A549 treated with ZK216348 at 1 μM for 4 hours (cell line): Measurements from ENCODE around the gene GTF2H4. TPM values are rescaled to one million over a fixed set of nuclear protein-coding genes. Genes with fewer than 3 reads are reported as not detected.

Experiments used
- total RNA-seq: library from RNA; stranded (reverse); fragments of 200-300 nt; extraction: Qiagen RNA extraction; gene quantifications from 5 replicates; pipeline ENCODE4 v1.2.3, GENCODE V29; 2022; ENCODE audit warnings: low read depth

Gene GTF2H4
- 15.2 to 23.2 TPM (median 17.3 TPM) in 5 replicates for total RNA-seq

DNA sequence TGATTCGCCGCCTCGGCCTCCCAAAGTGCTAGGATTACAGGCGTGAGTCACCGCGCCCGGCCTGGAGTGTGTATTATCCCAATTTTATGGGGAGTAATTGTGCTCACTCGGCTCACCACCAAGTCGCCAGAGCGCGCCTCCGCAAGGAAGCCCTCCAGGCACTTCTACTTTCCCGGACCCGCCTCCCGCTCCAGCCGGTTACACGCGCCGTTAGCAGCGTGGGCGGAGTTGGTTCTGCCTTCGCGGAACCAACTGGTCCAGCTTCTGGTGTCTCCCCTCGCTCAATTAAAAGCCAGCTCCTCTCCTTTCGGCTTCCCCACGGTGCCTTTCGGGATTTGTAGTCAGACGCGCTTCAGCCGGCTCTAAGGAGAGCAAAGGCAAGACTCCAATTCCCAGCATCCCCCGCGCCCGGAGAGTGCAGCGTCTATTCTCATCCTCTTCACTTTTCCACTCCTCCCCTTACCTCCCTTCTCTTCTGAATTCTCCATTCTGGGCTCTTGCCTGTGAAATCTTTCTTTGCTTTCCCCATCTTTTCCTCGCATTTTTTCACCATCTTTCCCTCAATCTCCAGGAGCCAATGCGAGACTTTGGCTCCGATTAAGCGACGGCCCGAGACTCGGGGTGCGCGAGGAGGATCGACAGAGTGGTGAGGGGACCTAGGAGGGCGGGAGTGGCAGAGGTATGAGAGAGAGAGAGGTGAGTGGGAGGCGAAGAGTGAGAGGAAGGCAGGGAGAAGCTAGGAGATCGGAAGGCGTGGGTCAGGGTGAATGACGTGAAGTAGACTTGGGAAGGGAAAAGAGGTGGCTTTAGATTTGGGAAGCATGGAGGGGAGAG, at the start of gene GTF2H4:
Gene GTF2H4, plus strand, starts transcription at position 450 of the 834 bp plus-strand sequence.

DNA sequence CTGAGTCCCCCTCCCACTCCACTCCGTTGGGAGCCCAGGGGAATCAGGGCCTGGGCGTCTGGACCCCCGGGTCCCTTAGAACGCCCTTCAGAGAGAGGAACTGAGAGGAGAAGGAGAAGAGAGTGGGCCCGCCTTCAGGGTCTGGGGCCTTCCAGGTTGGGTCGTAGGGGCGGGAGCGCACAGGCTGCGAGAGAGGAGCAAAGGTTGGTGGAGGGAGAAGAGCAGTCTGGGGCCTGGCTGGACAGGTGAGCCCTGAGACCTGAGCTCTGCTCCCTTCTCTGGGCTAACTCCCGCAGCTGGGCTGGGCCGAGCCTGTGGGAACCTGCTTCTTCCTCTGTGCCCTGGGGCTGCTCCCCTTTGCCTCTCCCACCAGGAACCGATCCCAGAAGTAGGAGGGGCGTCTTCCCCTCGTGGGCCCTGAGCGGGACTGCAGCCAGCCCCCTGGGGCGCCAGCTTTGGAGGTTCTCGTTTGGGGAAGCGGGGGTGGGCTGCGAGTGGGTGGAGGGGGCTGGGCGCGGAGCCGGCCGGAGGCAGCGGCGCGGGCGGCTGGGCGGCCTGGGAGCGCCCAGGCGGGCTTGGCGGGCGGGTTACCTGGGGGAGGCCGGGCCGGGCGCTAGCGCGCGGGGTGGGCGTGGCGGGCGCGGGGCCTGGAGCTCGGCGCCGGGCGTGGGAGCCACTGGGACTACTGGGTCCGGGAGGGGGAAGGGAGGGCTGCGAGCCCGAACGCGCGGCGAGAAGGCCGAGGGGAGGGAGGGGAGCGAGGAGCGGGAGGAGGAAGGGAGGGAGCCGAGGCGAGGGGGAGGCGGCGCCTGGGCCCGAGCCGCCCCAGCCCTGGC, 24.1 kb upstream of the GTF2H4 start, which contains the start of gene DDR1:
Gene DDR1, plus strand, starts transcription at position 835 of the 836 bp plus-strand sequence. CDS start 4,211 bp downstream, outside the sequence.

DNA sequence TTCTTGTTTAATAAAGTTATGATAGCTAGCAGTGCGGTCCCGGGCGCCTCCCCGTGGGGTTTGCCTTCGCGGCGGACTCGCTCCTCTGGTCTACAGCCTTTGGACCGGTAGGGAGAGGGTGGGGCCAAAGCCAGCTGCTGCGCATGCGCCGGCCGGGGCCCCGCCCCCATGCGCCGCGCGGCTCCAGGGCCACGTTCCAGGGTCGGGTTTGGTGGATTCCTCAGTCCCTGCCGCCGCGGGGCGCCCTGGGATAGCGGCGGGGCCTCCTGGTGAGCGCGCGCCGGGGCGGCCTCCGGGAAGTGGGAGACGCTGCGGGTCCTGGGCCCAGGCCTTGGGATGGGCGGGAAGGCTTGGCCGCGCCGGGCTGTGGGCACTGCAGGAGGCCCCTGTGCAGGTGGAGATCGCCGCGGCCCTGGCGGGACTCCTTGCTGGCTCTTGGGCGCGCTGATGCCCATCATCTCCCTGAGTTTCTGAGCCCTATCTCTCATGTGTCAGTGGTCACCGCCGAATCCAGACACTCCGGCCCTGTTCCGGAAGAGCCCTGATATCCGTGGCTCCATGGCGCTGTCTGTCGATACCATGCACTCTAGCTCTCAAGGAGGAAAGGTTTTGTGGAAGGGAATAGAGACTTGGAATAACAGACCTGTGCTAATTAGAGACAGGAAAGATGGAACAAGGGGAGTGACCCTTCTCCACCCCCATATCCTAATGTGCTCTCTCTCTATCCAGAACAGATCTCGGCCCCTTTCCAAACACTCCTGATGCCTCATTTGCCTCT, 6.3 kb downstream of the GTF2H4 start, which contains the start of gene VARS2:
Gene VARS2, plus strand, starts transcription at position 163 of the 778 bp plus-strand sequence. Its CDS starts 599 bp downstream, at position 762.

DNA sequence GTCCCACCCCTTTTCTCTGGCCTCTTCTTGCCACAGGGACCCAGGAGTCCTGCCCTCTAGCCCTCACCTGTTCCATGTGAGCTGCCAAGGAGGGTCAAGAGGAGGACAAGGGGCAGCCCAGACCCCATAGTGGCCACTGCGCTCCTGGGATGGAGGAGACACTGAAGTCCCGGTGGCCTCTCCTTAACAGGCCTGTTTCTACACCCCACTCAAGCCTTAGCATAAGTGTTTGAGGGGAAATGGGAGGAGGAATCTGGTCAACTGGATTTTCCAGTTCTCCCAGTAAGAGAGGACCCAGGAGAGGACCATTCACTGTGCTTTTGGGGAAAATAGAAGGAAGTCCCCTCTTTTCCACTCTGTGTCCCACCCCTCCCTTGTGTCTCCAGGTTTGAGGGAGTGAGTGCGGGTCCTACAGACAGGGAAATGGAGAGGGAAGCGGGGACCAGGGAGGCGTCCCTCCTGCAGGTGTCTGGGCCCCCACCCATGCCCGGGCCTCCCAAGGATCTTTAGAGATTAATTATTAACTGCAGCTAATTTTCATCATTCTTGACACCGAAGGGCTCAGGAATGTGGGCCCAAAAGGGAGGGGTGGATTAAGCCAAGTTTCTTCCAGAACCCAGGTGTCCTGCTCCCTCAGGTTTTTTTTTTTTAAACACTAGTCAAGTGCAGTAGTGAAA, 24.1 kb downstream of the GTF2H4 start, which contains the start of gene SFTA2:
Gene SFTA2, minus strand, starts transcription at position 202 of the 677 bp plus-strand sequence. Its CDS starts 74 bp downstream, at position 128.

DNA sequence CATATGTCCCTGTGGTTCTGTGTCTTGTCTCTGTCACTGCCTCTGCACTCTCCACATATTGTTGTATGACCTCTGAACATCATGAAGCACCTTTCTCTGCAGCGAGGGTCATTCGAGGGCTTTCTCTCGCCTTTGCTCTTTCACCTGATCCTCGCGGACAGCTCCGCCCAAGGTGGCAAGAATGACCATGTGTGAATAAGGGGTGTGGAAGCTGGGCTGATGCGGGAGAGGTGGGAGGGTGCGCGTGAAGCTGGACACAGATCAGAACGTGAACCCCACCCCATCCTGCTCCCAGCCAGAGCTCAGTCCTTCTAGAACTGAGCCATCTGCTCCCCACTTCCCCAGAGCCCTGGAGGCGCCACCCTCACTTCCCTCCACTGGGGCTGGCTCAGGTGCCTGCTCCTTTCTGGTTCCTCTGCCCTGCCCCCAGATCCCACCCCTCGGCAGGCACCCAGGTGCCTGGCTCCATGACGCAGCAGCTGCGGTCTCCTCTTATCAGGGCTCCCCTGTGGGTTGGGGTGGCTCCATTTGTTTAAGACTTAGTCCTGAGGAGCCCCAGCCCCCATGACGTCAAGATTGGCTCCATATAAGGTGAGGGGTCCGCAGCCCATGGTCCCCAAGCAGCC, 32.5 kb downstream of the GTF2H4 start, which contains the start of gene MUCL3:
Gene MUCL3, plus strand, starts transcription at position 613 of the 626 bp plus-strand sequence. CDS start 27 bp downstream, outside the sequence.

Other genes starting within 250 kb of the GTF2H4 start
- 28.5 to 31.7 TPM (median 30.4 TPM) in 5 replicates for gene DHX16, start 235.2 kb upstream of the GTF2H4 start, total RNA-seq
- 40.2 to 47.9 TPM (median 43.5 TPM) in 5 replicates for gene PPP1R18, start 221.6 kb upstream of the GTF2H4 start, total RNA-seq
- gene NRM, start 217.2 kb upstream of the GTF2H4 start, total RNA-seq, result 20.2 to 28.1 TPM (median 26.5 TPM) in 5 replicates
- 14.7 to 21.2 TPM (median 17.8 TPM) in 5 replicates for gene MDC1, start 190.9 kb upstream of the GTF2H4 start, total RNA-seq
- 799 to 982 TPM (median 956 TPM) in 5 replicates for gene TUBB, start 187.9 kb upstream of the GTF2H4 start, total RNA-seq
- gene FLOT1, start 165.5 kb upstream of the GTF2H4 start, total RNA-seq, result 75.5 to 109 TPM (median 97.4 TPM) in 5 replicates
- 65.0 to 118 TPM (median 104 TPM) in 5 replicates for gene IER3, start 163.7 kb upstream of the GTF2H4 start, total RNA-seq
- 36.1 to 67.6 TPM (median 55.7 TPM) in 5 replicates for gene DDR1, start 23.7 kb upstream of the GTF2H4 start, total RNA-seq
- 9.4 to 14.7 TPM (median 13.7 TPM) in 5 replicates for gene VARS2, start 6.0 kb downstream of the GTF2H4 start, total RNA-seq
- gene SFTA2, start 24.0 kb downstream of the GTF2H4 start, total RNA-seq, result not detected in 5 replicates
- 0.08 to 0.17 TPM (median 0.10 TPM) in 5 replicates for gene MUCL3, start 32.8 kb downstream of the GTF2H4 start, total RNA-seq
- gene MUC21, start 75.5 kb downstream of the GTF2H4 start, total RNA-seq, result 0.05 TPM in 1 of 5 replicates, not detected in the others
- gene MUC22, start 102.3 kb downstream of the GTF2H4 start, total RNA-seq, result 0.02 TPM in 1 of 5 replicates, not detected in the others
- not detected in 5 replicates for gene C6orf15, start 204.4 kb downstream of the GTF2H4 start, total RNA-seq
- gene PSORS1C1, start 206.6 kb downstream of the GTF2H4 start, total RNA-seq, result 3.7 to 5.9 TPM (median 4.5 TPM) in 5 replicates
- gene CDSN, start 212.2 kb downstream of the GTF2H4 start, total RNA-seq, result 0.11 TPM in 1 of 5 replicates, not detected in the others
- gene PSORS1C2, start 230.9 kb downstream of the GTF2H4 start, total RNA-seq, result not detected in 5 replicates
- gene CCHCR1, start 249.6 kb downstream of the GTF2H4 start, total RNA-seq, result 6.1 to 10.1 TPM (median 7.2 TPM) in 5 replicates